GM21381 (cell line): ENCODE measurements around the gene LPCAT1.

ENCODE experiments used
- ATAC-seq: cut with Tn5 transposase; IDR thresholded peaks from one replicate; pipeline ENCODE4 v1.9.1; 2021; ENCODE audit warnings: mild to moderate bottlenecking, moderate library complexity; ENCODE audit not compliant: unreplicated experiment

Gene LPCAT1

GRCh38 chr5:1414311-1415058 lies 109.3 kb downstream of the LPCAT1 start:
- ATAC-seq: no peak

GRCh38 chr5:1413611-1414241 lies 110.0 kb downstream of the LPCAT1 start:
- no peak for ATAC-seq

DNA sequence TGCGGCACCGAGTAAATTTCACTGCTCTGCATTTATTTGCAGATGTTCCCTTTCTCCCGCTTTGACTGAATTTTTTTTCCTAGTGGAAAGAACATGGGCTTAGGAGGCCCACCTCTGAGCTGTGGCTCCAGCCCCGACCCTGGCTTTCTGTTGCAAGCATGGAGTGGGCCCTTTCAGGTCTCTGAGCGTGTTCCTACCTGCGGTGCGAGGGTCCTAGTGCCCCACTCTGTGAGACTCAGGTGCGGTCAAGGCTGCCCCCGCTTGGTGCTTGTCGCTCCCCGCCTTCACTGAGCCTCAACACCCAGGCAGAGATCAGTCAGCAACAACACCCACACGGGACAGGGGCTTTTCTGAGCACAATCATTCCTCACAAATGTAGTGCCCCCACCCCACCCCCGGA lies 110.5 kb downstream of the LPCAT1 start:
- ATAC-seq: no peak

DNA sequence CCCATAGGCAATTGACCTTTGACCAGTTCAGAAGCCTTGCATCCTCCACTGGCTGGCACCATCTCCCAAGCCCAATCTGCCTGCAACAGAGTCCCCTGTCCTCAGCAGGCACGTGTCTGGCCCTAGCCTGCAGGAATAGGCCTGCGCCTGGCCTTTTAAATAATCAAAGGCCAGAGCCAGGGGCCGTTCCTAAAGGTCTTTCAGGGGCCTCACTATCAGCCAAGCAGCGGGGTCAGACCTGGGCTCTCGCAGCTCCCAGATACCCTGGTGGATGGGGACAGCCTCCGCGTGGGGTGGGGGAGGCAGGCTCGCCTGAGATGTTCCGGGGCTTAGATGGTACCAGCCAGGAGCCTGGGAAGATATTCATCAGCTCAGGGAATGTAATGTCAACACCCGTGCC lies 111.1 kb downstream of the LPCAT1 start:
- no peak for ATAC-seq

DNA sequence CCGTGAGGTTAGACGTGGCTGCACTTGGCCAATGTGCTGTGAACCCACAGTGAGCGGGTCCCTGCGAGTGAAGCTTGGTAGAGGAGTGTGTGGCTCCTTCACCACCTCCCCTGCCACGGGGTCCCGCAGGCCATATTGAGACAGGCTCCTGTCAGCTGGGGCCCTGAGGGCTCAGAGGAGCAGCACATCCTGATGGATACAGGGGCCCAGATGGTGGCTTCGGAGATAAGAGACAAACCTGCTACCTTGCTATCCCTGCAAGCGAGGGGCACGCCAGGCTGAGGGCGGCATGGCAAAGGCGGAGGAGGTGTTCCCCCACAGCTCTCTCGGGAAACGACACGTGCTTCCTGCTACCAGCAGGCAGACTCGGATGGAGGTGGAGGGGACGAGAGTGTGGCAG lies 111.6 kb downstream of the LPCAT1 start:
- ATAC-seq: no peak
